C4-2B (cell line): ENCODE results near the gene CCDC188.

ENCODE experiments used
- H3K27ac ChIP-seq: fragments of 450-650 bp; 2 replicates; pipeline ENCODE4 v1.5.1; 2017
- ZFX ChIP-seq: fragments of 450-650 bp; IDR thresholded peaks from 2 replicates; pipeline ENCODE4 v1.6.1; 2017
- TF ChIP-seq, protein P1 (sequence below): fragments of 450-650 bp; conservative IDR thresholded peaks from 2 replicates; pipeline ENCODE4 v1.5.1; 2017; ENCODE audit warnings: mild to moderate bottlenecking

Gene CCDC188

DNA sequence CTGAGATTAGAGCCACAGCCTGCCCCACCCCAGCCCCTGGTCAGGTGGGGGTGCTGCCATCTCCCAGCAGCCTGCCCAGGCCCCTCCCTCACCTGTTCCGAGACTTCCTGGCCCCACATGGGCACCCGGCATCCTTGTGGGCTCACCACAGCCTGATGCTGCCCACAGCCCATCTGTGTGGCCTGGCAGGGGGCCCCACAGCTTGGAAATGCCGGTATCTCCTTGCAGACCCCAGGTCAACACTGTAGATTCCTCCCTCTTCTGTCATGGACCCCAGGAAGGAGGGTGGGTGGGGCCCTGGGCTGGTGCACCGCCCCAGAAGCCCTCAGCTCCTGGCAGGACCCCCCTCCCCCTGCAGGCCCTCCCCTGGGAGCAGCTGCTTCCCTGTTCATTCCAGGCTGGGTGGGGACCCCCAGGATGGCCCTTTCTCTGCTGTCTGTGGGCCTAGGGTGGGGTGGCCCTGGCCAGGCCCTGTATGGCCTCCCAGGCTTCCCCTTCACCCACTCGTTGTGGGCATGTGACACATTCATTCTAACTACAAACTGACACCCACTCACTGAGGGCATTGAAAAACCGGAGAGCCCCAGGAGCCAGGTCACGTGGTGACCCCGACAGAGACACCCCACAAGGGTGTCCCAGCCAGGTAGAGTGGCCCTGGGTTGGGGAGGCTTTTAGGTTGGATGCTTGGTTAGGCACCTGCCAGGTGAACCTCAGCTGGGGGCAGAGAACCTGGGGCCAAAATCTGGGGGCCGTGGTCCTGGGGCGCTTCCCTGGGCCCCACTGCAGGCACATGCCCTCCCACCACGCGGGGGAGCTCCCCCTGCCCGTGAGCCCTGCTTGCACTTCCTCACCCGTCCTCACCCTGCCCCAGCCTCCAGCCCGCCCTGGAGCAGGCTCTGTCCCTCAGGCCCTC, 44.1 kb upstream of the CCDC188 start:
- TF ChIP-seq ZFX = no peak
- TF ChIP-seq, protein P1, sequence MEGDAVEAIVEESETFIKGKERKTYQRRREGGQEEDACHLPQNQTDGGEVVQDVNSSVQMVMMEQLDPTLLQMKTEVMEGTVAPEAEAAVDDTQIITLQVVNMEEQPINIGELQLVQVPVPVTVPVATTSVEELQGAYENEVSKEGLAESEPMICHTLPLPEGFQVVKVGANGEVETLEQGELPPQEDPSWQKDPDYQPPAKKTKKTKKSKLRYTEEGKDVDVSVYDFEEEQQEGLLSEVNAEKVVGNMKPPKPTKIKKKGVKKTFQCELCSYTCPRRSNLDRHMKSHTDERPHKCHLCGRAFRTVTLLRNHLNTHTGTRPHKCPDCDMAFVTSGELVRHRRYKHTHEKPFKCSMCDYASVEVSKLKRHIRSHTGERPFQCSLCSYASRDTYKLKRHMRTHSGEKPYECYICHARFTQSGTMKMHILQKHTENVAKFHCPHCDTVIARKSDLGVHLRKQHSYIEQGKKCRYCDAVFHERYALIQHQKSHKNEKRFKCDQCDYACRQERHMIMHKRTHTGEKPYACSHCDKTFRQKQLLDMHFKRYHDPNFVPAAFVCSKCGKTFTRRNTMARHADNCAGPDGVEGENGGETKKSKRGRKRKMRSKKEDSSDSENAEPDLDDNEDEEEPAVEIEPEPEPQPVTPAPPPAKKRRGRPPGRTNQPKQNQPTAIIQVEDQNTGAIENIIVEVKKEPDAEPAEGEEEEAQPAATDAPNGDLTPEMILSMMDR = no peak
- H3K27ac ChIP-seq = no peak overlapping the region

DNA sequence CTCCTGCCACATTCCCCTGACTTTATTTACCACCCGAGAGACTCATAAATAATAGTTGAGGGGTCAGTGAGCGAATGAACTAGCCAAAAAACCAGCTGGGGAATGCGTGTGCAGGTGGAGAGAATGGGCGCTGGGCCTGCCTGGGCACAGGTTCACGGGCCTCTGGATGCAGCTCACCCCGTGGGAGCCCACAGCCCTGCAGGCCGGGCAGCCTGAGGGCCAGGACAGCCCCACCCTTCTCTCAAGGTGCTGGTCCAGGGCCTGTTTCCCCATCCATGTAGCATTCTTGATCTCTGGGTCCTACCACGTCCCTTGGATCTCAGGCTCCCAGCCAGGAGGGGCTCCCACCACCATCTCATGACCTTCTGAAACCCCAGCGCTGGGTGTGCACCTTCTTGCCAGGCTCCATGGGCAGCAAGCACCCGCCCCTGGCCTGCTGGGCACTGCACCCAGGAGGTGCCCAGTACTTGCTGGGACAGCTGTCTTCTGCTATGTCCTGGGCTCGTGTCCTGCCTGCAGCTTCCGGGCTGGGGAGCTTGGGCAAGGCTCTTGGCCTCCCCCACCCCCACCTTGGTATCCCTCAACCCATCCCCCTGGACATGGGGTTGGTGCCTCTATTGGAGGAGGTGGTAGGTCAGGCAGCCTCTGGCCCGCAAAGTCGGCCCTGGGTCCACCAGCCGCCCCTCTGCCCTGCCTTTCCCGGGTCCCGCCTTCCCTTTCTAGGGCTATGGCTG, 43.1 kb upstream of the CCDC188 start:
- TF ChIP-seq, protein P1 = no peak
- TF ChIP-seq ZFX = no peak
- no peak overlapping the region for H3K27ac ChIP-seq

DNA sequence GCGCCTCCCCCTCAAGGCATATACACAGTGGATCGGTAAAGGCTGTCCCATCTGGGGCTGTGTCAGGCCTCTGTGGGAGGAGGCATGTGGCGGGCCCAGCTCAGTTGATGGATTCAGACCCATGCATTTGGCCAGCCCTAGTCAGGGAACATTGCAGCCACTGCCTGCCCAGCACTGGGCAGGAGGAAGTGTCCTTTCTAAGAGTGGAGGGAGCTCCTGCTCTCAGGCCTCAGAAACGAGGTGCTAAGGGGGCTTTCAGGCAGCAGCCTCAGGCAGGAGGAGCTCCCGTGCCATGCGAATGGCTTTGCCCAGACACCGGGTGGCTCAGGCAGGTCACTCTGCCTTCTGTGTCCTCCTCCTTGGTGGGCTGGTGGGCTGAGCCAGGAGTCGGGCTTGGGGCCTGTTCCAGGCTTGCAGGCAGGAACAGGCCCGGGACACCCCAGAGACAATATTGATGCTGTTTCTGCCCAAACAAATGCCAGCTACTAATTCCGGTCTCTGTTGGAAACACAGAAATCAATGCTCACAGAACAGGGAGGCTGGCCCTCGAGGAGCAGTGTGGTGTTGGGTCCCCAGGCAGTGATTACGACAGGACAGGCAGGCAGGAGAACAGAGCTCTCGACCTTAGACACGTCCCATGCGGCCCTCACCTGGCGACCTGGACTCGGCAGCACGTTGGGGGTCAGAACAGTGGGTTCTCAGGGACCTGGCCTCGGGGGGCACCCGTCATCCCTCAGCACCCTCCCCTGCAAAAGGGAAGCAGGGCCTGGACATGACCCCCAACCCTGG, 42.3 kb upstream of the CCDC188 start:
- no peak overlapping the region for H3K27ac ChIP-seq
- no peak for TF ChIP-seq ZFX
- TF ChIP-seq, protein P1 = no peak

DNA sequence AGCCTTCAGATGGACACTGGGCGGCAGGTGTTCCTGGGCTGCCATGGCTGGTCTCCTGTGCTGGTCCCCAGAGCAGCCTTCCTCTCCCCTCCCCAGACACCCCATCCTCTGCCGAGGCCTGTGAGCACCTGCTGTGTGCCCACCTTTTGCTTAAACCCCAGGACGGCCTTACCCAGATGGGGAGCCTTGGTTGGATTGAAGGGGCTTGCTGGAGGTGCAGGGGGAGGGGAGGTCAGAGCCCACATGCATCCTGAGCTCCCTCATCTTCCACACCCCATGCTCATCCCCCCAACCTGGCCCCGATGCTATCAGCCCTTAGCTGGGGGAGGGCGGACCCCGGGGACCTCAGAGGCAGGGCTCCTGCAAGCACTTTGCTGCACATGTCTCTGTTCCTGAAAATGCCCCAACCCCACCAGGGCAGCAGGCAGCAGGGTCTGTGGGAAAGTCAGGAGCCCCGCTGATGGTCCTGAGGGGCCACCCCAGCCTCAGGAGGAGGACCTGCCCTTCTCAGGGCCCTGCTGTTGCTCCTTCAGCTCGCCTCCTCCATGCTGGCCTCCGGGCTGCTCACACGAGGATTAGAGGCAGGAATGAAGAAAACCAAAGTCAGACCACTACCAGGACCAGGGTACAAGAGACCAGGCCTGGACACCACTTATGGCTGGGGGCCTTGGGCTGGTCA, 41.6 kb upstream of the CCDC188 start:
- TF ChIP-seq, protein P1 = no peak
- TF ChIP-seq ZFX = no peak
- no peak overlapping the region; the same call in 1 of the 2 replicates for H3K27ac ChIP-seq

DNA sequence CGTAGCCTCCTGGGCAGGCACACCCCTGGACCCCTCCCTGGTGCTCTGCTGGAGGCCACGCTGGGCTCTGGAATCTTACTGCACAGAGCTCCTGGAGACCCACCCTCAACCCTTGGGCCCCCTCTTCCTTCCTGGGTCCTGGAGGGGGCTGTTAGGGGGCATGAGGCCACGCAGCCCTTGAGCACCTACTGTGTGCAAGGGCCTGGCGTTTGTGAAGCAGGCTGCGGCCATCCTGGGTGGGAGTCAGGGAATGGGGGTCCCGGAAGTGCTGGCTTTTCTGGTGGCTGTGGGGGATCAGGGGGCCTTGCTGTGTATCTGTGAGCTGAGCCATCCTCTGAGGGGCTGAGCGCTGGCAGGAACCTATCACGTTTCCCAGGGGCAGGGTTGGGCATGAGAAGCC, 40.9 kb upstream of the CCDC188 start:
- TF ChIP-seq, protein P1 = no peak
- TF ChIP-seq ZFX = no peak
- H3K27ac ChIP-seq = peak overlapping the region; percentile 13; the same call in 1 of the 2 replicates

DNA sequence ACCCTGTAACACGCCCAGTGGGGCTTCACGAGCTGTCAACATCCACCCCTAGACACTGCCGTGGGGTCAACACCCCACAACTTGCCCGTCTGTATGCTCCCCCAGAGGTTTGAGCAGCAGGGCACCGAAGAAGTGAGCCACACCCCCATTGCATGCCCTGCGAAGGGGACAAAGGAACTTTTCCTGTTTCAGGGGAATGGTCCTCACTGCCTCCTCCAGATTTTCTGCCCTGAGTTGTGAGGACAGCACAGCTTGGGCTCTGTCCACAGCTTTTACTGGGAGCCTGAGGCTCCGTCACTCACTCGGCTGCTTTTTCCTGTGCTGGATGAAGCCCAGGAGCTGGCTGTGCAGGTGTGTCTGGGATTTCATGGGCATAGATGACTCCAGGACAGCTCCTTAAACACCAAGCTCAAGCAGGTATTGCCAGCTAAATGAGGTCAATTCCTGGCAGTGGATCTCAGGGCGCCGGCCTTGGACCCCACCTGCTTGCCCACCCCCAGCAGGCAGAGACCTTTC, 40.2 kb upstream of the CCDC188 start:
- TF ChIP-seq, protein P1 = no peak
- TF ChIP-seq ZFX = no peak

More for the DNA sequence above, 40.2 kb upstream of the CCDC188 start:
- peak overlapping the region; percentile 13; the same call in 1 of the 2 replicates for H3K27ac ChIP-seq
